Tibial artery (tissue), 4 donors: Measurements from ENCODE around the gene RAI2.

Source experiments
- DNase-seq, 2 donors: peaks; one replicate each; pipeline ENCODE4 v3.0.0-alpha.2; 2019
- H3K27ac ChIP-seq, 2 donors: fragments of 200-600 bp; sonication (generic) in 1 of 2; 1 replicate in 1 of 2; 2 replicates in 1 of 2; pipeline ENCODE4 v1.5.1; 2018 to 2019; ENCODE audit warnings: mild to moderate bottlenecking in 1 of 2
- H3K27me3 ChIP-seq, 2 donors: fragments of 200-600 bp; sonication (generic) in 1 of 2; one replicate each; pipeline versions ENCODE4 v1.5.1 to v1.6.0; 2016 to 2019
- H3K36me3 ChIP-seq, 3 donors: fragments of 200-600 bp; sonication (generic) in 2 of 3; one replicate each; pipeline ENCODE4 v1.5.1; 2016 to 2019; ENCODE audit warnings: mild to moderate bottlenecking in 2 of 3
- H3K4me1 ChIP-seq, 4 donors: fragments of 200-600 bp; sonication (generic) in 2 of 4; 1 replicate in 3 of 4; 2 replicates in 1 of 4; pipeline ENCODE4 v1.5.1; 2016 to 2019
- H3K4me3 ChIP-seq, 2 donors: fragments of 200-600 bp; sonication (generic) in 1 of 2; 1 replicate in 1 of 2; 2 replicates in 1 of 2; pipeline ENCODE4 v1.5.1; 2018 to 2019; ENCODE audit warnings: mild to moderate bottlenecking in 2 of 2
- H3K9me3 ChIP-seq, 3 donors: fragments of 200-600 bp; sonication (generic) in 1 of 3; one replicate each; pipeline ENCODE4 v1.5.1; 2016 to 2019
- CTCF ChIP-seq, 2 experiments: fragments of 200-600 bp in 1 of 2; fragments of 450-650 bp in 1 of 2; IDR thresholded peaks; one replicate each; pipeline ENCODE4 v1.5.1; 2017 to 2019; ENCODE audit warnings: antibody characterized with exemption in 2 of 2, mild to moderate bottlenecking in 1 of 2, moderate library complexity in 1 of 2
- intact Hi-C: fragments of 100-400 bp; cut with DNase I; formaldehyde crosslinking; loops from one replicate; pipeline ENCODE4 v1.15.0; 2023; ENCODE audit warnings: low total_unique reads

Gene RAI2

GRCh38 chrX:17774053-17774452 is 87.0 kb downstream of the RAI2 start:
- Histone ChIP-seq H3K36me3 (no peaks in the 10 kb centered on the region), H3K4me3 (no peak overlapping the region), H3K27ac (no peak overlapping the region), H3K4me1 (no peaks in the 10 kb centered on the region), H3K9me3 (no peaks in the 10 kb centered on the region), H3K27me3 (no peaks in the 10 kb centered on the region)
- intact Hi-C loops = no loop called here
- no peak for DNase-seq
- TF ChIP-seq CTCF (IDR thresholded peaks at IDR 0.05) = no peak

- no peak for TF ChIP-seq CTCF (IDR thresholded peaks at IDR 0.05)
- no peak overlapping the region for H3K4me3 ChIP-seq
Measured at GRCh38 chrX:17773221-17773876, 87.7 kb downstream of the RAI2 start.

GRCh38 chrX:17769701-17770269 is 91.3 kb downstream of the RAI2 start:
- Histone ChIP-seq H3K36me3 (no peaks in the 10 kb centered on the region), H3K27ac (no peak overlapping the region), H3K4me3 (no peak overlapping the region), H3K4me1 (no peaks in the 10 kb centered on the region), H3K9me3 (no peaks in the 10 kb centered on the region), H3K27me3 (no peaks in the 10 kb centered on the region)
- TF ChIP-seq CTCF (IDR thresholded peaks at IDR 0.05) = no peak
- intact Hi-C loops = no loop called here
- DNase-seq = no peak

More at GRCh38 chrX:17773221-17773876, 87.7 kb downstream of the RAI2 start:
- Histone ChIP-seq H3K27ac (no peak overlapping the region), H3K27me3 (no peaks in the 10 kb centered on the region), H3K36me3 (no peaks in the 10 kb centered on the region), H3K9me3 (no peaks in the 10 kb centered on the region), H3K4me1 (no peaks in the 10 kb centered on the region)
- intact Hi-C loops = no loop called here
- no peak for DNase-seq

- Histone ChIP-seq H3K36me3 (no peaks in the 10 kb centered on the region), H3K27ac (no peak overlapping the region), H3K9me3 (no peaks in the 10 kb centered on the region), H3K27me3 (no peaks in the 10 kb centered on the region), H3K4me3 (no peak overlapping the region), H3K4me1 (no peaks in the 10 kb centered on the region)
- no peak for TF ChIP-seq CTCF (IDR thresholded peaks at IDR 0.05)
- no peak for DNase-seq
- intact Hi-C loops = no loop called here
Measured at GRCh38 chrX:17768997-17769396, 92.1 kb downstream of the RAI2 start.

GRCh38 chrX:17767734-17768133 is 93.4 kb downstream of the RAI2 start:
- Histone ChIP-seq H3K27me3 (no peaks in the 10 kb centered on the region), H3K27ac (no peak overlapping the region), H3K4me1 (no peaks in the 10 kb centered on the region), H3K9me3 (no peaks in the 10 kb centered on the region), H3K4me3 (no peak overlapping the region), H3K36me3 (no peaks in the 10 kb centered on the region)
- TF ChIP-seq CTCF (IDR thresholded peaks at IDR 0.05) = no peak
- DNase-seq = no peak
- intact Hi-C loops = no loop called here
